ENCODE measurements around the gene EFL1.

DNA sequence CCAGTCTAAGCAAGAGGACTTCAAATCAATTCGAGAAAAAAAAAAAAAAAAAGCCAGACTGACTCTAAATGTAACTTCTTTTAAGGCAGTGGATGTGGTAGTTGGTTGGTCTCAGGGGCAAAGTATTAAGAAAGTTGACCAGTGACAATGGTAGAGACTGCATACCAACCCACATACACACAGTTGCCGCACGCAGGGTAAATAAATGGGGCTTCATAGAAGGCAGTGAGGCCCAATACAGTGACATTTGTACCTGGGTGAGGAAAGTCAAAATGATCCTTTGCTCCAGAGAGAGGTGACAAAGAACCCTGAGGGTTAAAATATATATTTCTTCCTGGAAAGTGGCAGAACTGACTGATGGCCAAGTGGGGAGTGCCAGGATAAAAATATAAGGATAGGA lies 116.0 kb downstream of the EFL1 start:
- TF ChIP-seq, protein P1, sequence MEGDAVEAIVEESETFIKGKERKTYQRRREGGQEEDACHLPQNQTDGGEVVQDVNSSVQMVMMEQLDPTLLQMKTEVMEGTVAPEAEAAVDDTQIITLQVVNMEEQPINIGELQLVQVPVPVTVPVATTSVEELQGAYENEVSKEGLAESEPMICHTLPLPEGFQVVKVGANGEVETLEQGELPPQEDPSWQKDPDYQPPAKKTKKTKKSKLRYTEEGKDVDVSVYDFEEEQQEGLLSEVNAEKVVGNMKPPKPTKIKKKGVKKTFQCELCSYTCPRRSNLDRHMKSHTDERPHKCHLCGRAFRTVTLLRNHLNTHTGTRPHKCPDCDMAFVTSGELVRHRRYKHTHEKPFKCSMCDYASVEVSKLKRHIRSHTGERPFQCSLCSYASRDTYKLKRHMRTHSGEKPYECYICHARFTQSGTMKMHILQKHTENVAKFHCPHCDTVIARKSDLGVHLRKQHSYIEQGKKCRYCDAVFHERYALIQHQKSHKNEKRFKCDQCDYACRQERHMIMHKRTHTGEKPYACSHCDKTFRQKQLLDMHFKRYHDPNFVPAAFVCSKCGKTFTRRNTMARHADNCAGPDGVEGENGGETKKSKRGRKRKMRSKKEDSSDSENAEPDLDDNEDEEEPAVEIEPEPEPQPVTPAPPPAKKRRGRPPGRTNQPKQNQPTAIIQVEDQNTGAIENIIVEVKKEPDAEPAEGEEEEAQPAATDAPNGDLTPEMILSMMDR (IDR thresholded peaks at IDR 0.05), result no peak
- TF ChIP-seq ZFX (IDR thresholded peaks at IDR 0.05; ENCODE audit: borderline replicate concordance), result no peak
